Ureter (tissue), 1 donor: ENCODE measurements around the gene GABPB2. TPM values are rescaled to one million over a fixed set of nuclear protein-coding genes. Genes with fewer than 3 reads are reported as not detected.

Experiments
- DNase-seq: peaks from one replicate; pipeline ENCODE4 v3.0.0-alpha.2; 2020; ENCODE audit warnings: low spot score
- total RNA-seq: library from RNA; stranded (reverse); gene quantifications from one replicate; pipeline ENCODE4 v1.2.4, GENCODE V29; 2023
- donor health status: DM: yes; HTN: yes; CAD: no.

The GABPB2 gene
- total RNA-seq, 1 donor from 2014 or later = 26.6 TPM

DNA sequence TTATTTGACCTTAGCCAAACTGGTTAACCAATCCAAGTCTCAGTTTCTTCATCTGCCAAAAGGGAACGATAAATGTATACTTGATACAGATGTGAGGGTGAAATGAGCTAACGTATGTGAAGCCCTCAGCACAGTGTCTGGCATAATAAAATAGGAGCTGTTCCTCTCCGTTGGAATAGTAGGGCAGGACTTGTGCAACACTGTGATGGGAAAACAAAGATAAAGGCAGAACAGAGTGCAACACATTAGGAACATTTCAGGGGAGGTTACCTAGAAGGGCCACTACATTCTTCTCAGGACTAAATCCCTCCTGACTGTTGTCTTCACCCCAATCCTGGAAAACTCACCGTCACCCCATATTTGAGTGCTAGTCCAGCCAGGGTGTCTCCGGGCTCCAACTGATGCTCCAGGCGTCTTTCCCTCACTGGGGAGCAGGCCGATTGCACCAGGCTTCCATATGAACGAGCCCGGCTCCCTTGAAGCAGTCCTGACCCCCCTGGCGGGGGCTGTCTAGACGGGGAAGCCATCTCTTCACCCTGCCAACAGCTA is 94.2 kb downstream of the GABPB2 start:
- no peak for DNase-seq

DNA sequence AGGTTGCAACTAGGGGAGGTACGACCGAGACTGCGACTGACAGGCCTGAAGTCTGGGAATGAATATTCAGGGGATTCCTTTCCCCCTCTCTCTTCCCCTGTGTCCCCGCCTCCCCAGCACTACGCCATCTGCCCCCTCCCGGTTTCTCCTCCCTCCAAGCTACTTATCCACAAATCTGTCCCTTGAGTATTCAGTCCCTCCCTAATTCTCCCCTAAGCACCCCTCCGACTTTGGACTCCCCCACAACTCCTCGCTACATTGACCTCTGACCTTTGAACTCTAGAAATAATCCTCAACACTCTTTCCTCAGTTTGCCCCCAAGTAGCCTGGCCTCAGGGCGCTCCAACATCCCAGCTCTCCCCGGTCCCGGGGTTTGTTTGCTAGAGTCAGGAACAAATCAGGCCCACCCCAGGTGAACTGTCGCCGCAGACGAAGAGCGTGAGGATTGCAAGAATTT is 94.7 kb downstream of the GABPB2 start:
- DNase-seq = peak; percentile 60

DNA sequence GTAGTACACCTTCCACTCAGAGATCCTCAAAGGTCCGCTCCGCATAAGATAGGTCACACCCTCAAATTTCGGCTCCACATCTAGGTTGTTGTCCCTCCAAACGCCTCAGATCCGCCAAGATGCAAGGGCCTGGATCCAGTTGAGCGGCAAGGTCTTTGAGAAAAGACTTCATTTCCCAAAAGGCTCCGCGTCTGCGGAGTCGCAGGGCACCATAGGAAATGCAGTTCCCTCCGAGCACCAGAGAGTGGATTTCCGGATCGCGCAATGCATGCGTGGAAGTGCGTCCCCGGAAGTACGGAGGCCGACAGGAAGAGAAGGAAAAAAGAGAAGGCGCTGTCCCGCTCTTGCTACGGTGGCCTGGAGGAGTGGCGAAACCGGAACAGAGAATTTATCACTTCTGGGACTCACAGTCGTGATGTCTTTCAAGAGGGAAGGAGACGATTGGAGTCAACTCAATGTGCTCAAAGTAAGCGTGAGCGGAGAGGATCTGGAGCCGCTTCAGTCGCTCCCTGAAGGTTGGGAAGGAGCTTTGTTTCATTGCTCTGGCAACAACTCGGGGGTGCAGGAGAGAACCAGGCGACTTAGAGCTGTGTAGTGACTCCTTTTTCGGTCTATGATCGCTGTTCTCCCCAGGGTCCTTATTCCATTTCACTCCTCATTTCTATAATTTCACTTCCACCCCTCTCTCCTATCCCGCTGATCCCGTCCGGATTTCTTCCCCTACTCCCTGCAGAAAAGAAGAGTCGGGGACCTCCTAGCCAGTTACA is 95.4 kb downstream of the GABPB2 start, which contains the start of the genes LYSMD1 and SCNM1:
LYSMD1 (minus strand) TSS at position 165 of the 767 bp plus-strand sequence. CDS start 644 bp downstream, outside the sequence.
SCNM1 (plus strand) TSS at position 407 of the 767 bp plus-strand sequence; CDS start at position 416, 9 bp downstream.
- DNase-seq = peak; percentile 98

DNA sequence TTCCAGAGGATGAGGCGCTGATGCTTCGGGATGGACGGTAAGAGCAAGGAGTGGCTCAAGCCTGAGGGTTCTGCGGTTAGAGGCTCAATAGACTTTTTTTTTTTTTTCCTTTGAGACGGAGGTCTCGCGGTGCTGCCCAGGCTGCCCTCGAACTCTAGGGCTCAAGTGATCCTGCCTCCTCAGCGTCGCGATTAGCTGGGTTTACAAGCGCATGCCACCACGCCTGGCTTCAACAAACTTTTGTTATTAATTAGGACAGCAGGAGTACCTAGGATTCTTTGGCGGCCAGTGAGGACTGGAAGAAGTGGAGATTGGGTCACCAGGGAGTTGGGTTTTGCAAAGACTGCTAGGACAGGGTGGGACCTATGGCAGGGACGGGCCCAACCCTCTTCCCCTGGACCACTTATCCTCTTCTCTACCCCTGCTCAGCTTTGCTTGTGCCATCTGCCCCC is 96.0 kb downstream of the GABPB2 start:
- DNase-seq = no peak

DNA sequence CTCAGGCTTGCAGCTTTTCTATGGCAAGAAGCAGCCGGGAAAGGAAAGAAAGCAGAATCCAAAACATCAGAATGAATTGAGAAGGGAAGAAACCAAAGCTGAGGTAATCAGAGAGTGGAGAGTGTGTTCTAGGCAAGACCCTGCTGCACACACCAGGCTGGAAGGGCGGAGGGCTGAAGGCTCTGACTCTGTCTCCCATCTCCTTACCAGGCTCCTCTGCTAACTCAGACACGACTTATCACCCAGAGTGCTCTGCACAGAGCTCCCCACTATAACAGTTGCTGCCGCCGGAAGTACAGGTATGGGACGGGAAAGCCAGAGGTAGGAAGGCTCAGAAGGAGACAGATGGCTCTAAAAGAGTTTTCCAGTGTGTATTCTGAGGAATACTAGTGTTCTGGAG is 96.6 kb downstream of the GABPB2 start:
- no peak for DNase-seq

DNA sequence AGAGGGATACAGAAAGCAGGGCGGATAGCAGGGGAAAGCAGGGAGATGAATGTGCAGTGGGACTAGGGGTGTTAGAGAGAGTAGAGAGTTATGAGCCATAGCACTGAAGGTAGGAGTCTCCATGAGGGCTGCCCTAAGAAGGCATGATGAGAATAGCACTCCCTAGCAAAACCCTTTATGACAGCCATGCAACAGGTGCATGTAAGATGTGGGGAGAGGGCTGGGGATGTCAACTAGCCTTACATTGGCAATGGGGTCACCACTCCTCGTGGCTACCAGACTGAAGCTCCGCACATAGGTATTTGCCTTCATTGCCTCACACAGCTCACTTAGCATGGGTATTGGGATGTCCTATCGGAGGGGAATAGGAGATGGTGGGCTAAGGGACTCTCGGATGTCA is 100.6 kb downstream of the GABPB2 start:
- DNase-seq = no peak

Other genes starting within 250 kb of the GABPB2 start
- 47.0 TPM for gene ARNT, start 194.2 kb upstream of the GABPB2 start, total RNA-seq
- not detected for gene CTXND2, start 183.6 kb upstream of the GABPB2 start, total RNA-seq
- 56.9 TPM for gene SETDB1, start 144.4 kb upstream of the GABPB2 start, total RNA-seq
- gene CERS2, start 95.9 kb upstream of the GABPB2 start, total RNA-seq = 138 TPM
- 39.7 TPM for gene ANXA9, start 88.5 kb upstream of the GABPB2 start, total RNA-seq
- 34.0 TPM for gene MINDY1, start 63.9 kb upstream of the GABPB2 start, total RNA-seq
- 26.7 TPM for gene PRUNE1, start 62.3 kb upstream of the GABPB2 start, total RNA-seq
- gene BNIPL, start 34.2 kb upstream of the GABPB2 start, total RNA-seq = 10.5 TPM
- 5.9 TPM for gene C1orf56, start 23.0 kb upstream of the GABPB2 start, total RNA-seq
- 172 TPM for gene CDC42SE1, start 11.1 kb upstream of the GABPB2 start, total RNA-seq
- gene MLLT11, start 10.4 kb upstream of the GABPB2 start, total RNA-seq = 1.4 TPM
- 6.2 TPM for gene SEMA6C, start 75.9 kb downstream of the GABPB2 start, total RNA-seq
- 0.34 TPM for gene TNFAIP8L2, start 85.9 kb downstream of the GABPB2 start, total RNA-seq
- gene LYSMD1, start 95.1 kb downstream of the GABPB2 start, total RNA-seq = 12.0 TPM
- gene SCNM1, start 95.4 kb downstream of the GABPB2 start, total RNA-seq = 24.2 TPM
- gene TMOD4, start 105.2 kb downstream of the GABPB2 start, total RNA-seq = 2.0 TPM
- gene VPS72, start 119.4 kb downstream of the GABPB2 start, total RNA-seq = 52.1 TPM
- gene PIP5K1A, start 127.8 kb downstream of the GABPB2 start, total RNA-seq = 55.9 TPM
- 120 TPM for gene PSMD4, start 184.0 kb downstream of the GABPB2 start, total RNA-seq
- 27.8 TPM for gene ZNF687, start 211.5 kb downstream of the GABPB2 start, total RNA-seq